WTC11 (cell line): ENCODE results near the gene ANKRD11.

ENCODE experiments used
- CBFB ChIP-seq: sonication (generic); formaldehyde crosslinking; IDR thresholded peaks from 2 replicates; pipeline ENCODE4 v1.8.1; 2022; ENCODE audit warnings: mild to moderate bottlenecking, low read depth, missing genetic modification reagents
- CTCF ChIP-seq: fragments of 200-600 bp; IDR thresholded peaks from 2 replicates; pipeline ENCODE4 v1.8.0; 2022; ENCODE audit warnings: antibody characterized with exemption
- ESRRA ChIP-seq: sonication (generic); formaldehyde crosslinking; IDR thresholded peaks from 2 replicates; pipeline ENCODE4 v1.8.1; 2022; ENCODE audit warnings: mild to moderate bottlenecking, missing genetic modification reagents, borderline replicate concordance
- FOXJ3 ChIP-seq: sonication (generic); formaldehyde crosslinking; IDR thresholded peaks from 2 replicates; pipeline ENCODE4 v1.9.0; 2021; ENCODE audit warnings: missing genetic modification reagents, mild to moderate bottlenecking, borderline replicate concordance
- USF2 ChIP-seq: sonication (generic); formaldehyde crosslinking; IDR thresholded peaks from 2 replicates; pipeline ENCODE4 v1.8.1; 2023; ENCODE audit warnings: mild to moderate bottlenecking, missing genetic modification reagents, moderate library complexity

- TF ChIP-seq CTCF (no peak), ESRRA (CRISPR knock-in tag) (no peak), USF2 (no peak), CBFB (CRISPR knock-in tag) (no peak), FOXJ3 (CRISPR knock-in tag) (no peak)
Measured at GRCh38 chr16:89270666-89271345, 219.6 kb downstream of the ANKRD11 start.
